ENCODE data around the gene ST6GALNAC3.

DNA sequence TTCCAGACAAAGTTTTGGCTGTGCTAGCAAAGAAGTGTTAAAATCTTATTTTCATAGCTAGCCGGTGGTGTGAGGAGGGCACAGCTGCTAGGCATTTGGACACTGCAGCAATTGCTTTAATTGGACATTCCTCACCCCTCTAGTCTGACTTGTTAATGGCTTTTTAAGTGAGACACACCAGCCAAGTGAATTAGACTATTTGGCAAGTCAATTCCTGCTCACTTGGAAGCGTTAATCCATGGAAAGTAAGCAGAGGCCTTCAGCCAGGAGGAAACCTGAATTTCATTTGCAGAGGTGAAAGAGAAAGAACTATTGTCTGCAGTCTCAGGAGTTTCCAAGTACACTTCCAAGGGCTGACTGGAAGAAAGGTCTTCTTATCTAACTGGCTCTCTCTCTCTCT lies 175.7 kb downstream of the ST6GALNAC3 start:
- TF ChIP-seq, protein P1, sequence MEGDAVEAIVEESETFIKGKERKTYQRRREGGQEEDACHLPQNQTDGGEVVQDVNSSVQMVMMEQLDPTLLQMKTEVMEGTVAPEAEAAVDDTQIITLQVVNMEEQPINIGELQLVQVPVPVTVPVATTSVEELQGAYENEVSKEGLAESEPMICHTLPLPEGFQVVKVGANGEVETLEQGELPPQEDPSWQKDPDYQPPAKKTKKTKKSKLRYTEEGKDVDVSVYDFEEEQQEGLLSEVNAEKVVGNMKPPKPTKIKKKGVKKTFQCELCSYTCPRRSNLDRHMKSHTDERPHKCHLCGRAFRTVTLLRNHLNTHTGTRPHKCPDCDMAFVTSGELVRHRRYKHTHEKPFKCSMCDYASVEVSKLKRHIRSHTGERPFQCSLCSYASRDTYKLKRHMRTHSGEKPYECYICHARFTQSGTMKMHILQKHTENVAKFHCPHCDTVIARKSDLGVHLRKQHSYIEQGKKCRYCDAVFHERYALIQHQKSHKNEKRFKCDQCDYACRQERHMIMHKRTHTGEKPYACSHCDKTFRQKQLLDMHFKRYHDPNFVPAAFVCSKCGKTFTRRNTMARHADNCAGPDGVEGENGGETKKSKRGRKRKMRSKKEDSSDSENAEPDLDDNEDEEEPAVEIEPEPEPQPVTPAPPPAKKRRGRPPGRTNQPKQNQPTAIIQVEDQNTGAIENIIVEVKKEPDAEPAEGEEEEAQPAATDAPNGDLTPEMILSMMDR (conservative IDR thresholded peaks at IDR 0.05; ENCODE audit: low read length): no peak
- TF ChIP-seq EZH2phosphoT487 (IDR thresholded peaks at IDR 0.05; ENCODE audit: borderline replicate concordance, low read depth, low read length): no peak

Data from OCI-LY7 (cell line).